ENCODE data around the gene SLC22A3. TPM values are rescaled to one million over a fixed set of nuclear protein-coding genes. Genes with fewer than 3 reads are reported as not detected.

Gene SLC22A3
- total RNA-seq, 3 donors from 2014 or later (not counting 1 experiment from before 2014, with no cell fraction given), result not detected

DNA sequence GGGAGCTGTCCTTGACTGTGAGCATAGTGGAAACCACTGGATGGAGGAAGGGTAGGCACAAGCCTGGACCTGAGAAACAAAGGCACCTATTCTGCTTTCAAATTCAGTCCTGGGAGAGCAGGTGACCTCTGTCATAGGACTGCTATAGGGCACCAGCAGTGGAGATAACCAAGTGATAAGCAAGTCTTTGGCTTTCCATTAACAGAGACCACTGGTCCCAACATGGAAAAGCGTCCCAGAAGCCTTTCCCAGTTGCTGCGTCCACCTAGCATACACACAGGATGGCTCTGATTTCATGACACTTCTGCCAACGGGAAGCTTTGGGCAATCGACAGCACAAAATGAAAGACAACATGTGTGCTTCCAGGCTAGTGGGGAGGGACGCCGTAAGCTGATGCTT lies 8.9 kb downstream of the SLC22A3 start:
- H3K27me3 Mint-ChIP-seq (ENCODE audit: low read depth in 2 of 2), result peaks cover 17 to 53% of the 10 kb centered on the region in 2 donors
- no peaks in the 10 kb centered on the region for H3K9me3 ChIP-seq (ENCODE audit: control insufficient read depth, insufficient read depth, low read length)
- H3K36me3 ChIP-seq (ENCODE audit: control insufficient read depth, insufficient read depth, low read length), result no peaks in the 10 kb centered on the region
- DNase-seq, result no peak
- TF ChIP-seq, protein P1, sequence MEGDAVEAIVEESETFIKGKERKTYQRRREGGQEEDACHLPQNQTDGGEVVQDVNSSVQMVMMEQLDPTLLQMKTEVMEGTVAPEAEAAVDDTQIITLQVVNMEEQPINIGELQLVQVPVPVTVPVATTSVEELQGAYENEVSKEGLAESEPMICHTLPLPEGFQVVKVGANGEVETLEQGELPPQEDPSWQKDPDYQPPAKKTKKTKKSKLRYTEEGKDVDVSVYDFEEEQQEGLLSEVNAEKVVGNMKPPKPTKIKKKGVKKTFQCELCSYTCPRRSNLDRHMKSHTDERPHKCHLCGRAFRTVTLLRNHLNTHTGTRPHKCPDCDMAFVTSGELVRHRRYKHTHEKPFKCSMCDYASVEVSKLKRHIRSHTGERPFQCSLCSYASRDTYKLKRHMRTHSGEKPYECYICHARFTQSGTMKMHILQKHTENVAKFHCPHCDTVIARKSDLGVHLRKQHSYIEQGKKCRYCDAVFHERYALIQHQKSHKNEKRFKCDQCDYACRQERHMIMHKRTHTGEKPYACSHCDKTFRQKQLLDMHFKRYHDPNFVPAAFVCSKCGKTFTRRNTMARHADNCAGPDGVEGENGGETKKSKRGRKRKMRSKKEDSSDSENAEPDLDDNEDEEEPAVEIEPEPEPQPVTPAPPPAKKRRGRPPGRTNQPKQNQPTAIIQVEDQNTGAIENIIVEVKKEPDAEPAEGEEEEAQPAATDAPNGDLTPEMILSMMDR (IDR thresholded peaks at IDR 0.05), result no peak
- H3K9me3 Mint-ChIP-seq, result no peaks in the 10 kb centered on the region
- H3K27ac Mint-ChIP-seq, result no peak overlapping the region
- no peak overlapping the region for H3K4me3 ChIP-seq (ENCODE audit: low read length)
- no peaks in the 10 kb centered on the region for H3K36me3 Mint-ChIP-seq
- no peak for ATAC-seq
- intact Hi-C loops (cut with micrococcal nuclease), result no loop called here
- no peaks in the 10 kb centered on the region for H3K27me3 ChIP-seq (ENCODE audit: control insufficient read depth, insufficient read depth, low read length)
- no peaks in the 10 kb centered on the region for H3K4me1 ChIP-seq (ENCODE audit: control insufficient read depth, insufficient read depth, low read length)
- WGBS (ENCODE audit: insufficient coverage), result 83% methylated on average over 6 of the region's 6 CpGs
- peaks cover 0 to 5% of the 10 kb centered on the region in 2 donors for H3K4me1 Mint-ChIP-seq
- no peak overlapping the region for H3K27ac ChIP-seq (ENCODE audit: low read length)
- no peak overlapping the region for H3K4me3 Mint-ChIP-seq

DNA sequence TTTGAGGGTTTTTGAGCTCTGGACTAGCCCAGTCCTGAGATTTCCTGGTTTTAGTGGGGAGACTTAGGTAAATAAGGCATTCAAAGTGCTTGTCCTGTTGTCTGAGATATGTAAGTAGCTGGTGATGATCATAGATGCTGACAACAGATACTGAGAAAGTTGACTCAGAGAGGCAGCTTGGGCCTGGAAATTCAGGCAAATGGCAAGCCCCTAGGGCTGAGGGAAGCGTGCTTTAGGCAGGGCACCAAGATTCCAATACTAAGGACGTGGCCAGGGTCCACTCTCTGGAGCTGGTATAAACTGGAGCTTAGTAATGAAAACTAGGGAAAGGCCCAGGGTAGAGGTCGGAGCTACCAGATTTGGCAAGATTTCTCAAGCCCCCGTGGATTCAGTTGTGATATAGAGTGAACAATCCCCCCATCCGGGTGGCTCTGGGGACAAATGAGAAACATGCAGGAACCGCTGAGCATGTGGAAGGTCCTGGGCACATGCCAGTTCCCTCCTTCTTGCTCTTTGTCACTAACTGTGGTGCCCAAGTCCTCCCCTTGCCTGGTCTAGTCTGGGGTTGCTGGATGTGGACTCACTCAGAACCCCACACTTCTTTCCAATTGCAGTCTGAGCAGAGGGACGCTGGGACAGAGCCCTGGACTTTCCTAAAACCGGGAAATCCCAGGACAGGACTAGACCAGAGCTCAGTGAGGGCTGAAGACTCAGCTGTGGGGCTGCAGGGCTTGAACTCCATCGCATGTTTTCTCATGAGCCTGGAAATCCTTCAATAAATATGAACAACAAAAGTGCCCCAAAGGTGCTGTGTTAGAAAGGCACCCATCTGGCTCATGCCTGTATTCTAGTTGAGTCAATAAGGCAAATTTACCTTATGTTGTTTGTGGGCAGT lies 10.3 kb downstream of the SLC22A3 start:
- Mint-ChIP-seq H3K4me1 (peaks cover 0 to 5% of the 10 kb centered on the region in 2 donors), H3K27ac (no peak overlapping the region), H3K4me3 (no peak overlapping the region), H3K9me3 (no peaks in the 10 kb centered on the region), H3K27me3 (ENCODE audit: low read depth in 2 of 2) (peaks cover 18 to 45% of the 10 kb centered on the region in 2 donors), H3K36me3 (no peaks in the 10 kb centered on the region)
- WGBS (ENCODE audit: insufficient coverage), result 69% methylated on average over 9 of the region's 9 CpGs
- intact Hi-C loops (cut with micrococcal nuclease), result no loop called here
- no peak for DNase-seq
- TF ChIP-seq, protein P1 (IDR thresholded peaks at IDR 0.05), result no peak
- H3K27ac ChIP-seq (ENCODE audit: low read length), result no peak overlapping the region
- H3K4me3 ChIP-seq (ENCODE audit: low read length), result no peak overlapping the region
- no peaks in the 10 kb centered on the region for H3K9me3 ChIP-seq (ENCODE audit: control insufficient read depth, insufficient read depth, low read length)
- H3K36me3 ChIP-seq (ENCODE audit: control insufficient read depth, insufficient read depth, low read length), result no peaks in the 10 kb centered on the region
- no peaks in the 10 kb centered on the region for H3K27me3 ChIP-seq (ENCODE audit: control insufficient read depth, insufficient read depth, low read length)
- no peak for ATAC-seq
- no peaks in the 10 kb centered on the region for H3K4me1 ChIP-seq (ENCODE audit: control insufficient read depth, insufficient read depth, low read length)

DNA sequence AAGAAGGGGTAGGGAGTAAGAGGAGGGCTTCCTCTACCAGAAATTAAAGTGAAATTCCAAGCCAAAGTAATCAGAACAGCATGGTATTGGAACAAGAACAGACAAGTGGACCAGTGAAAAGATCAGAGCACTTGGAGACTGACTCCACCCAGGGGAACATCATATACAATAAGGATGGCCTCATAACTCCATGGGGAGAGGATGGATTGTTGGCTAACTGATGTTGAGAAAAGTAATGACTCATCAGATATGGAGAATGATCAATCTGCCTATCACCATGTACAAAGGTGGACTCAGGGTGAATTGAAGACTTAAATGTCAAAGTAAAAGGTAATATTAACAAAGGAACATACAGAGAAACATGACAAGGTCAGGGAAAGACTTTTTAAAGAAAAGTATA lies 12.8 kb downstream of the SLC22A3 start:
- no peaks in the 10 kb centered on the region for H3K36me3 ChIP-seq (ENCODE audit: control insufficient read depth, insufficient read depth, low read length)
- intact Hi-C loops (cut with micrococcal nuclease), result no loop called here
- no peak overlapping the region for H3K4me3 ChIP-seq (ENCODE audit: low read length)
- H3K27ac ChIP-seq (ENCODE audit: low read length), result no peak overlapping the region
- Mint-ChIP-seq H3K4me1 (peaks cover 0 to 3% of the 10 kb centered on the region in 2 donors), H3K36me3 (no peaks in the 10 kb centered on the region), H3K9me3 (no peaks in the 10 kb centered on the region), H3K27ac (no peak overlapping the region), H3K27me3 (ENCODE audit: low read depth in 2 of 2) (peaks cover 15 to 43% of the 10 kb centered on the region in 2 donors), H3K4me3 (no peak overlapping the region)
- H3K27me3 ChIP-seq (ENCODE audit: control insufficient read depth, insufficient read depth, low read length), result no peaks in the 10 kb centered on the region
- H3K4me1 ChIP-seq (ENCODE audit: control insufficient read depth, insufficient read depth, low read length), result no peaks in the 10 kb centered on the region
- TF ChIP-seq, protein P1 (IDR thresholded peaks at IDR 0.05), result no peak
- no peak for ATAC-seq
- no peak for DNase-seq
- H3K9me3 ChIP-seq (ENCODE audit: control insufficient read depth, insufficient read depth, low read length), result no peaks in the 10 kb centered on the region
